D721Med (cell line): ENCODE data around the gene SMARCC2.

Experiments
- DNase-seq: peaks from one replicate; pipeline ENCODE4 v3.0.0; 2011; ENCODE audit warnings: low spot score; ENCODE audit not compliant: insufficient read length
- FAIRE-seq: peaks from 2 replicates; lab custom pipeline; 2011; peaks lifted over from hg19 to GRCh38; lab: Jason Lieb, UNC
- TF ChIP-seq, protein P1 (sequence below): IDR thresholded peaks from 2 replicates; pipeline ENCODE4 v1.5.1; 2012; ENCODE audit warnings: mild to moderate bottlenecking, control low read depth; ENCODE audit not compliant: insufficient read depth; ENCODE audit errors: missing control alignments

SMARCC2 gene

GRCh38 chr12:56221757-56222530 is 32.7 kb upstream of the SMARCC2 start, which contains the start of gene RNF41:
RNF41 (minus strand) TSS chr12:56221922; CDS start chr12:56214047, 7,875 bp downstream.
- DNase-seq, result peak; percentile 93
- no peak for FAIRE-seq
- TF ChIP-seq, protein P1, sequence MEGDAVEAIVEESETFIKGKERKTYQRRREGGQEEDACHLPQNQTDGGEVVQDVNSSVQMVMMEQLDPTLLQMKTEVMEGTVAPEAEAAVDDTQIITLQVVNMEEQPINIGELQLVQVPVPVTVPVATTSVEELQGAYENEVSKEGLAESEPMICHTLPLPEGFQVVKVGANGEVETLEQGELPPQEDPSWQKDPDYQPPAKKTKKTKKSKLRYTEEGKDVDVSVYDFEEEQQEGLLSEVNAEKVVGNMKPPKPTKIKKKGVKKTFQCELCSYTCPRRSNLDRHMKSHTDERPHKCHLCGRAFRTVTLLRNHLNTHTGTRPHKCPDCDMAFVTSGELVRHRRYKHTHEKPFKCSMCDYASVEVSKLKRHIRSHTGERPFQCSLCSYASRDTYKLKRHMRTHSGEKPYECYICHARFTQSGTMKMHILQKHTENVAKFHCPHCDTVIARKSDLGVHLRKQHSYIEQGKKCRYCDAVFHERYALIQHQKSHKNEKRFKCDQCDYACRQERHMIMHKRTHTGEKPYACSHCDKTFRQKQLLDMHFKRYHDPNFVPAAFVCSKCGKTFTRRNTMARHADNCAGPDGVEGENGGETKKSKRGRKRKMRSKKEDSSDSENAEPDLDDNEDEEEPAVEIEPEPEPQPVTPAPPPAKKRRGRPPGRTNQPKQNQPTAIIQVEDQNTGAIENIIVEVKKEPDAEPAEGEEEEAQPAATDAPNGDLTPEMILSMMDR, result no peak

DNA sequence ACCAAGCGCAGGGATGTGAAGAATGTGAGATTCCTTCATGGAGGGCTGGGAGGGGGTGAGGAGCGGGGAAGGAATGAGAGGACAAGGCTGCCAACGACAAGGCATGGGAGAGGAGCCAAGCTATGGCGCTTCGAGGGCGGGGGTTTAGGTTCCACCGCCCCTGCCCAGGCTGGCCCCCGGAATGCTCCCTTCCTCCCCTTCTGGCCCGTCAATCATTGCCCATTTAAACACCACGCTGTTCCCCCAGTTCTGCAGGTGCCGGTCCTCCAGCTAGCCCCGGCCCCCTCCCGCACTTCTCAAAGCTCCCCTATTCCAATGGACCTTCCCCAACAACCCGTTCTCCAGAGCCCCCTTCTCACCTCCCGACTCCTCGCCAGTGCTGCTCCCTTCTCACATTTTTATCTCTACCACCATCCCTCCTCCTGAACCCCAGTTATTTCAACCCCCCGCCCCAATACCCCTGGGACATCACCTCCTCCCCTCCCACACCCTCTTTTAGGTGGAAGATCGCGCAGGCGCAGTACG is 32.0 kb upstream of the SMARCC2 start:
- TF ChIP-seq, protein P1, result no peak
- no peak for FAIRE-seq
- DNase-seq, result peak; percentile 35

GRCh38 chr12:56220611-56221231 is 31.4 kb upstream of the SMARCC2 start:
- FAIRE-seq, result no peak
- TF ChIP-seq, protein P1, result no peak
- peak; percentile 14 for DNase-seq

GRCh38 chr12:56219840-56220239 is 30.6 kb upstream of the SMARCC2 start:
- TF ChIP-seq, protein P1, result no peak
- FAIRE-seq, result no peak
- DNase-seq, result no peak

DNA sequence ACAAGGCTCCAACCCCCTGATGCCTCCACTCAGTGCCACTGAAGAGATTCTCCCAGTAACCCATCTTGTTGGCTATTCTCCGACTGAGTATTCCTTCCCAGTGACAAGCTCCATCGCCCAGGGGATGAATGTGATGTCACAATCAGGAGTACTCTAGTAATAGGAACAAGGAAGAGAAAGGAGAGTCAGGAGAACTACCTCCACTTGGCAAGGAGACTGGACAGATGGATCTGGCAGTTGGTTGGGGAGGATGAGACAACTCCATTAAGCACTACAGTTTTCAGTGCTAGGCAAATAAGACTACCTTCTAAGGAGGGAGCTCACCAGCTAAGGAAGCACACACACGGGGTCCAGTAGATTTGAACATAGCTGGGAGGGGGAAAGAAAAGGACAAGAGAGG is 27.2 kb upstream of the SMARCC2 start:
- no peak for DNase-seq
- FAIRE-seq, result no peak
- TF ChIP-seq, protein P1, result no peak

GRCh38 chr12:56213878-56214277 is 24.6 kb upstream of the SMARCC2 start:
- DNase-seq, result no peak
- no peak for FAIRE-seq
- TF ChIP-seq, protein P1, result no peak
